Panc1 (cell line): Measurements from ENCODE around the gene AKR1B15.

Experiments used
- POLR2AphosphoS5 ChIP-seq: IDR thresholded peaks from 2 replicates; pipeline ENCODE4 v1.6.1; 2012; ENCODE audit warnings: mild to moderate bottlenecking, low read depth, low read length, moderate library complexity
- SIN3A ChIP-seq: IDR thresholded peaks from 2 replicates; pipeline ENCODE4 v1.6.1; 2012; ENCODE audit warnings: low read depth, mild to moderate bottlenecking, low read length, moderate library complexity, borderline replicate concordance; ENCODE audit not compliant: insufficient read depth
- TF ChIP-seq, protein P1 (sequence below): fragments of 450-650 bp; IDR thresholded peaks from 2 replicates; pipeline ENCODE4 v1.5.1; 2017; ENCODE audit warnings: mild to moderate bottlenecking
- TF ChIP-seq, protein P2 (sequence below), 2 experiments: IDR thresholded peaks; 2 replicates each; pipeline ENCODE4 v1.6.1; 2011 to 2012; ENCODE audit warnings: low read depth in 2 of 2, control low read depth in 1 of 2, low read length in 1 of 2, mild to moderate bottlenecking in 1 of 2, moderate library complexity in 1 of 2; ENCODE audit not compliant: insufficient read depth in 1 of 2

DNA sequence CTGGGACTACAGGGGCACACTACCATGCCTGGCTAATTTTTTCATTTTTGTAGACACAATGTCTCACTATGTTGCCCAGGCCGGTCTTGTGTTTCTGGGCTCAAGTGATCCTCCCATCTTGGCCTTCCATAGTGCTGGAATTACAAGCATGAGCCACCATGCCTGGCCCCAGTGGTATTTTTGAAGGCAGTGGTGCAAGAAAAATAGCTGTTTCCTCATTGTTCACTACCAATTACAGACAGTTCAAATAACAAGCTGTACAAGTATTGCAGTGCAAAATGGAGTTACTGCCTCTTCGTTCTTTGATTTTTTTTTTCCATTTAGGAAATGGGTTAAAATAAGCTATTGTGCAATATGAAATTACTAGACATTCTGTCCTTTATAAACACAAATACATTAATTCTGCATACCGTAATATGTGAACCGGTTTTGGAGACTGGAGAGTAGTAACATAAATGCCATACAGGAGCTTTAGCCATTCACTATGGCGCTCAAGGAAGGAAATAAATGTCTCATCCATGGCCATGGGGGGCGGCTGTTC is 62.8 kb downstream of the AKR1B15 start:
- TF ChIP-seq, protein P1, sequence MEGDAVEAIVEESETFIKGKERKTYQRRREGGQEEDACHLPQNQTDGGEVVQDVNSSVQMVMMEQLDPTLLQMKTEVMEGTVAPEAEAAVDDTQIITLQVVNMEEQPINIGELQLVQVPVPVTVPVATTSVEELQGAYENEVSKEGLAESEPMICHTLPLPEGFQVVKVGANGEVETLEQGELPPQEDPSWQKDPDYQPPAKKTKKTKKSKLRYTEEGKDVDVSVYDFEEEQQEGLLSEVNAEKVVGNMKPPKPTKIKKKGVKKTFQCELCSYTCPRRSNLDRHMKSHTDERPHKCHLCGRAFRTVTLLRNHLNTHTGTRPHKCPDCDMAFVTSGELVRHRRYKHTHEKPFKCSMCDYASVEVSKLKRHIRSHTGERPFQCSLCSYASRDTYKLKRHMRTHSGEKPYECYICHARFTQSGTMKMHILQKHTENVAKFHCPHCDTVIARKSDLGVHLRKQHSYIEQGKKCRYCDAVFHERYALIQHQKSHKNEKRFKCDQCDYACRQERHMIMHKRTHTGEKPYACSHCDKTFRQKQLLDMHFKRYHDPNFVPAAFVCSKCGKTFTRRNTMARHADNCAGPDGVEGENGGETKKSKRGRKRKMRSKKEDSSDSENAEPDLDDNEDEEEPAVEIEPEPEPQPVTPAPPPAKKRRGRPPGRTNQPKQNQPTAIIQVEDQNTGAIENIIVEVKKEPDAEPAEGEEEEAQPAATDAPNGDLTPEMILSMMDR = no peak
- TF ChIP-seq, protein P2, sequence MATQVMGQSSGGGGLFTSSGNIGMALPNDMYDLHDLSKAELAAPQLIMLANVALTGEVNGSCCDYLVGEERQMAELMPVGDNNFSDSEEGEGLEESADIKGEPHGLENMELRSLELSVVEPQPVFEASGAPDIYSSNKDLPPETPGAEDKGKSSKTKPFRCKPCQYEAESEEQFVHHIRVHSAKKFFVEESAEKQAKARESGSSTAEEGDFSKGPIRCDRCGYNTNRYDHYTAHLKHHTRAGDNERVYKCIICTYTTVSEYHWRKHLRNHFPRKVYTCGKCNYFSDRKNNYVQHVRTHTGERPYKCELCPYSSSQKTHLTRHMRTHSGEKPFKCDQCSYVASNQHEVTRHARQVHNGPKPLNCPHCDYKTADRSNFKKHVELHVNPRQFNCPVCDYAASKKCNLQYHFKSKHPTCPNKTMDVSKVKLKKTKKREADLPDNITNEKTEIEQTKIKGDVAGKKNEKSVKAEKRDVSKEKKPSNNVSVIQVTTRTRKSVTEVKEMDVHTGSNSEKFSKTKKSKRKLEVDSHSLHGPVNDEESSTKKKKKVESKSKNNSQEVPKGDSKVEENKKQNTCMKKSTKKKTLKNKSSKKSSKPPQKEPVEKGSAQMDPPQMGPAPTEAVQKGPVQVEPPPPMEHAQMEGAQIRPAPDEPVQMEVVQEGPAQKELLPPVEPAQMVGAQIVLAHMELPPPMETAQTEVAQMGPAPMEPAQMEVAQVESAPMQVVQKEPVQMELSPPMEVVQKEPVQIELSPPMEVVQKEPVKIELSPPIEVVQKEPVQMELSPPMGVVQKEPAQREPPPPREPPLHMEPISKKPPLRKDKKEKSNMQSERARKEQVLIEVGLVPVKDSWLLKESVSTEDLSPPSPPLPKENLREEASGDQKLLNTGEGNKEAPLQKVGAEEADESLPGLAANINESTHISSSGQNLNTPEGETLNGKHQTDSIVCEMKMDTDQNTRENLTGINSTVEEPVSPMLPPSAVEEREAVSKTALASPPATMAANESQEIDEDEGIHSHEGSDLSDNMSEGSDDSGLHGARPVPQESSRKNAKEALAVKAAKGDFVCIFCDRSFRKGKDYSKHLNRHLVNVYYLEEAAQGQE (IDR thresholded peaks at IDR 0.05; ENCODE audit: insufficient read depth in 1 of 2, low read depth in 2 of 2, low read length in 1 of 2) = no peak
- TF ChIP-seq POLR2AphosphoS5 (no peak), SIN3A (no peak)
